H1 (cell line): Measurements from ENCODE around the gene VEPH1.

Experiments used
- JUND ChIP-seq: IDR thresholded peaks from 2 replicates; pipeline ENCODE4 v1.6.1; 2011; ENCODE audit warnings: mild to moderate bottlenecking, improper control_type of control experiment, low read length
- POLR2A ChIP-seq, 2 experiments: IDR thresholded peaks; 1 replicate in 1 of 2; 2 replicates in 1 of 2; pipeline ENCODE4 v1.6.1; 2011; ENCODE audit warnings: low read depth in 2 of 2, low read length in 2 of 2, mild to moderate bottlenecking in 2 of 2; ENCODE audit errors: control extremely low read depth in 1 of 2
- USF2 ChIP-seq: IDR thresholded peaks from 2 replicates; pipeline ENCODE4 v1.6.1; 2011; ENCODE audit warnings: low read length, improper control_type of control experiment
- TF ChIP-seq, protein P1 (sequence below), 3 experiments: IDR thresholded peaks; 1 replicate in 2 of 3; 2 replicates in 1 of 3; pipeline versions ENCODE4 v1.5.1 to v1.6.1; 2011; ENCODE audit warnings: low read length in 3 of 3, mild to moderate bottlenecking in 3 of 3, inconsistent platforms in 2 of 3, low read depth in 1 of 3, moderate library complexity in 1 of 3; ENCODE audit not compliant: insufficient read depth in 1 of 3; ENCODE audit errors: control extremely low read depth in 1 of 3

- TF ChIP-seq, protein P1, sequence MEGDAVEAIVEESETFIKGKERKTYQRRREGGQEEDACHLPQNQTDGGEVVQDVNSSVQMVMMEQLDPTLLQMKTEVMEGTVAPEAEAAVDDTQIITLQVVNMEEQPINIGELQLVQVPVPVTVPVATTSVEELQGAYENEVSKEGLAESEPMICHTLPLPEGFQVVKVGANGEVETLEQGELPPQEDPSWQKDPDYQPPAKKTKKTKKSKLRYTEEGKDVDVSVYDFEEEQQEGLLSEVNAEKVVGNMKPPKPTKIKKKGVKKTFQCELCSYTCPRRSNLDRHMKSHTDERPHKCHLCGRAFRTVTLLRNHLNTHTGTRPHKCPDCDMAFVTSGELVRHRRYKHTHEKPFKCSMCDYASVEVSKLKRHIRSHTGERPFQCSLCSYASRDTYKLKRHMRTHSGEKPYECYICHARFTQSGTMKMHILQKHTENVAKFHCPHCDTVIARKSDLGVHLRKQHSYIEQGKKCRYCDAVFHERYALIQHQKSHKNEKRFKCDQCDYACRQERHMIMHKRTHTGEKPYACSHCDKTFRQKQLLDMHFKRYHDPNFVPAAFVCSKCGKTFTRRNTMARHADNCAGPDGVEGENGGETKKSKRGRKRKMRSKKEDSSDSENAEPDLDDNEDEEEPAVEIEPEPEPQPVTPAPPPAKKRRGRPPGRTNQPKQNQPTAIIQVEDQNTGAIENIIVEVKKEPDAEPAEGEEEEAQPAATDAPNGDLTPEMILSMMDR (IDR thresholded peaks at IDR 0.05; ENCODE audit: control extremely low read depth in 1 of 3, insufficient read depth in 1 of 3, low read depth in 1 of 3, low read length in 3 of 3), result no peak
- TF ChIP-seq USF2 (no peak), JUND (no peak), POLR2A (IDR thresholded peaks at IDR 0.05; ENCODE audit: control extremely low read depth in 1 of 2, low read depth in 2 of 2, low read length in 2 of 2) (no peak)
Observed at GRCh38 chr3:157300981-157301663, 202.1 kb downstream of the VEPH1 start.
